CD14-positive monocyte (primary cell): Measurements from ENCODE around the gene MAS1. TPM values are rescaled to one million over a fixed set of nuclear protein-coding genes. Genes with fewer than 3 reads are reported as not detected.

Experiments
- DNase-seq, 3 donors: peaks; one replicate each; pipeline ENCODE4 v3.0.0-alpha.2; 2011 to 2022
- H2AFZ ChIP-seq: 2 replicates; pipeline ENCODE4 v1.6.0; 2012; ENCODE audit warnings: mild to moderate bottlenecking, low read depth, low read length, inconsistent platforms; ENCODE audit not compliant: insufficient read depth, poor library complexity, severe bottlenecking
- H3K27ac ChIP-seq, 2 donors: 1 replicate in 1 of 2; 2 replicates in 1 of 2; pipeline ENCODE4 v1.5.1; 2012 to 2013; ENCODE audit warnings: low read length in 2 of 2, control low read depth in 1 of 2, inconsistent platforms in 1 of 2, low read depth in 1 of 2, mild to moderate bottlenecking in 1 of 2
- H3K27me3 ChIP-seq, 2 donors: one replicate each; pipeline versions ENCODE4 v1.6.0 to v1.6.1; 2011 to 2013; ENCODE audit warnings: low read length in 2 of 2; ENCODE audit not compliant: control insufficient read depth in 2 of 2, insufficient read depth in 2 of 2
- H3K36me3 ChIP-seq, 2 donors: replicated peaks in 1 of 2; 1 replicate in 1 of 2; 2 replicates in 1 of 2; pipeline versions ENCODE4 v1.5.1 to v1.6.1; 2012 to 2013; ENCODE audit warnings: low read length in 2 of 2, control low read depth in 1 of 2, inconsistent platforms in 1 of 2, mild to moderate bottlenecking in 1 of 2; ENCODE audit not compliant: insufficient read depth in 2 of 2, control insufficient read depth in 1 of 2
- H3K4me1 ChIP-seq, 2 donors: 1 replicate in 1 of 2; 2 replicates in 1 of 2; pipeline versions ENCODE4 v1.5.1 to v1.6.1; 2012 to 2013; ENCODE audit warnings: low read length in 2 of 2, control low read depth in 1 of 2, inconsistent platforms in 1 of 2, mild to moderate bottlenecking in 1 of 2, moderate library complexity in 1 of 2; ENCODE audit not compliant: insufficient read depth in 2 of 2, control insufficient read depth in 1 of 2
- H3K4me2 ChIP-seq: replicated peaks from 2 replicates; pipeline ENCODE3; 2012; ENCODE audit warnings: low read length, moderate library complexity, mild to moderate bottlenecking; ENCODE audit not compliant: poor library complexity, severe bottlenecking; ENCODE audit errors: extremely low read depth
- H3K4me3 ChIP-seq, 3 experiments: fragments of 200-600 bp in 1 of 3; sonication (generic) in 1 of 3; replicated peaks in 1 of 3; 1 replicate in 2 of 3; 2 replicates in 1 of 3; pipeline ENCODE4 v1.5.1; 2011 to 2013; ENCODE audit warnings: low read length in 3 of 3, mild to moderate bottlenecking in 3 of 3, control low read depth in 2 of 3, low read depth in 2 of 3, inconsistent platforms in 1 of 3, moderate library complexity in 1 of 3
- H3K79me2 ChIP-seq: 2 replicates; pipeline ENCODE4 v1.6.0; 2012; ENCODE audit warnings: mild to moderate bottlenecking, control low read depth, inconsistent platforms, low read length, moderate library complexity; ENCODE audit not compliant: insufficient read depth
- H3K9ac ChIP-seq: 2 replicates; pipeline ENCODE4 v1.6.0; 2017; ENCODE audit warnings: low read length, mild to moderate bottlenecking; ENCODE audit not compliant: insufficient read depth, poor library complexity, severe bottlenecking
- H3K9me3 ChIP-seq, 2 donors: replicated peaks in 1 of 2; 1 replicate in 1 of 2; 2 replicates in 1 of 2; pipeline versions ENCODE4 v1.5.1 to v1.6.1; 2012 to 2013; ENCODE audit warnings: low read length in 2 of 2, control low read depth in 1 of 2; ENCODE audit not compliant: control insufficient read depth in 1 of 2, insufficient read depth in 1 of 2
- H4K20me1 ChIP-seq: 2 replicates; pipeline ENCODE4 v1.6.0; 2012; ENCODE audit warnings: mild to moderate bottlenecking, low read length, control low read depth, moderate library complexity; ENCODE audit not compliant: insufficient read depth
- H3K27ac Mint-ChIP-seq, 7 donors: one replicate each; pipeline ENCODE4 v1.8.0; 2020; ENCODE audit warnings: mild to moderate bottlenecking in 7 of 7, mixed read lengths in 7 of 7, moderate library complexity in 6 of 7, inconsistent platforms in 2 of 7
- H3K27me3 Mint-ChIP-seq, 3 donors: one replicate each; pipeline ENCODE4 v1.8.0; 2021 to 2022; ENCODE audit warnings: low read depth in 3 of 3, mild to moderate bottlenecking in 3 of 3, mixed read lengths in 3 of 3, moderate library complexity in 3 of 3, inconsistent platforms in 1 of 3
- H3K36me3 Mint-ChIP-seq, 2 donors: one replicate each; pipeline ENCODE4 v1.8.0; 2020; ENCODE audit warnings: mixed read lengths in 2 of 2, inconsistent platforms in 1 of 2, mild to moderate bottlenecking in 1 of 2
- H3K4me1 Mint-ChIP-seq: one replicate; pipeline ENCODE4 v1.8.0; 2020; ENCODE audit warnings: mild to moderate bottlenecking, mixed read lengths
- H3K4me3 Mint-ChIP-seq, 2 donors: one replicate each; pipeline ENCODE4 v1.8.0; 2020; ENCODE audit warnings: mild to moderate bottlenecking in 2 of 2, mixed read lengths in 2 of 2, moderate library complexity in 1 of 2
- H3K9me3 Mint-ChIP-seq, 7 donors: one replicate each; pipeline ENCODE4 v1.8.0; 2020 to 2022; ENCODE audit warnings: mixed read lengths in 7 of 7, mild to moderate bottlenecking in 6 of 7, moderate library complexity in 6 of 7, inconsistent platforms in 2 of 7
- WGBS: methylation state at CpG from one replicate; pipeline ENCODE4 v1.1.5; 2013; ENCODE audit warnings: missing lambda C conversion rate; ENCODE audit not compliant: insufficient coverage; 5-methylcytosine and 5-hydroxymethylcytosine counted together
- intact Hi-C, 2 donors: fragments of 100-400 bp; cut with micrococcal nuclease; formaldehyde crosslinking; loops; one replicate each; pipeline versions ENCODE4 v1.15.0 to v1.15.1; 2023
- polyA plus RNA-seq, 3 donors: library from polyadenylated mRNA; depleted of rRNA in 1 of 3; unstranded in 2 of 3; stranded (reverse) in 1 of 3; fragments of 300-500 nt in 2 of 3; fragments of >200 nt in 1 of 3; fragmentation: Illumina TruSeq in 2 of 3; gene quantifications; 1 replicate in 2 of 3; 2 replicates in 1 of 3; pipeline ENCODE4 v1.2.3, GENCODE V29; 2012 to 2021
- TF ChIP-seq, protein P1 (sequence below): fragments of 200-600 bp; IDR thresholded peaks from one replicate; pipeline ENCODE4 v1.8.0; 2022; ENCODE audit warnings: antibody characterized with exemption, mild to moderate bottlenecking

Gene MAS1
- polyA plus RNA-seq, 3 donors, result not detected

DNA sequence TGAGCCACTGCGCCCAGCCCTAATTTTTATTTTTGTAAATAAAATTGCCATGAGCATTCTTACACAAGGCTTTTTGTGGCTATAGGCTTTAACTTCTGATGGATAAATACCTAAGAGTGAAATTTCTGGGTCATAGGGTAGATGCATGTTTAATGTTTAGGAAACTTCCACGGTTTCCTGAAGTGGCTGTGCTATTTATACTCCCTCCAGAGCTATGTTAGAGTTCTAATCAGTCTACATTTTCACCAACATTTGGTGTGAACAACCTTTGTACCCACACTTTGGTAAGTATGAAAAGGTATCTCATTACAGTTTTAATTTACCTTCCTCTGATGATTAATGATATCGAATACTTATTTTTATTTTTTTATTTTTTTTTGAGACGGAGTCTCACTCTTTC is 6.1 kb upstream of the MAS1 start:
- Histone ChIP-seq H3K79me2 (no peaks in the 10 kb centered on the region), H3K4me2 (no peak overlapping the region), H3K9ac (no peak overlapping the region), H3K27me3 (peaks cover 0 to 8% of the 10 kb centered on the region in 2 donors), H3K9me3 (no peaks in the 10 kb centered on the region), H4K20me1 (no peaks in the 10 kb centered on the region), H2AFZ (no peak overlapping the region), H3K27ac (no peak overlapping the region), H3K36me3 (no peaks in the 10 kb centered on the region), H3K4me1 (no peaks in the 10 kb centered on the region), H3K4me3 (no peak overlapping the region)
- Mint-ChIP-seq H3K4me3 (no peak overlapping the region), H3K27ac (no peak overlapping the region), H3K9me3 (no peaks in the 10 kb centered on the region), H3K27me3 (peaks cover 8 to 36% (median 23%) of the 10 kb centered on the region in 3 donors), H3K36me3 (no peaks in the 10 kb centered on the region), H3K4me1 (no peaks in the 10 kb centered on the region)
- WGBS, result 100% methylated on average over 1 of the region's 4 CpGs
- intact Hi-C loops, result no loop called here
- no peak for DNase-seq
- TF ChIP-seq, protein P1, sequence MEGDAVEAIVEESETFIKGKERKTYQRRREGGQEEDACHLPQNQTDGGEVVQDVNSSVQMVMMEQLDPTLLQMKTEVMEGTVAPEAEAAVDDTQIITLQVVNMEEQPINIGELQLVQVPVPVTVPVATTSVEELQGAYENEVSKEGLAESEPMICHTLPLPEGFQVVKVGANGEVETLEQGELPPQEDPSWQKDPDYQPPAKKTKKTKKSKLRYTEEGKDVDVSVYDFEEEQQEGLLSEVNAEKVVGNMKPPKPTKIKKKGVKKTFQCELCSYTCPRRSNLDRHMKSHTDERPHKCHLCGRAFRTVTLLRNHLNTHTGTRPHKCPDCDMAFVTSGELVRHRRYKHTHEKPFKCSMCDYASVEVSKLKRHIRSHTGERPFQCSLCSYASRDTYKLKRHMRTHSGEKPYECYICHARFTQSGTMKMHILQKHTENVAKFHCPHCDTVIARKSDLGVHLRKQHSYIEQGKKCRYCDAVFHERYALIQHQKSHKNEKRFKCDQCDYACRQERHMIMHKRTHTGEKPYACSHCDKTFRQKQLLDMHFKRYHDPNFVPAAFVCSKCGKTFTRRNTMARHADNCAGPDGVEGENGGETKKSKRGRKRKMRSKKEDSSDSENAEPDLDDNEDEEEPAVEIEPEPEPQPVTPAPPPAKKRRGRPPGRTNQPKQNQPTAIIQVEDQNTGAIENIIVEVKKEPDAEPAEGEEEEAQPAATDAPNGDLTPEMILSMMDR, result no peak

DNA sequence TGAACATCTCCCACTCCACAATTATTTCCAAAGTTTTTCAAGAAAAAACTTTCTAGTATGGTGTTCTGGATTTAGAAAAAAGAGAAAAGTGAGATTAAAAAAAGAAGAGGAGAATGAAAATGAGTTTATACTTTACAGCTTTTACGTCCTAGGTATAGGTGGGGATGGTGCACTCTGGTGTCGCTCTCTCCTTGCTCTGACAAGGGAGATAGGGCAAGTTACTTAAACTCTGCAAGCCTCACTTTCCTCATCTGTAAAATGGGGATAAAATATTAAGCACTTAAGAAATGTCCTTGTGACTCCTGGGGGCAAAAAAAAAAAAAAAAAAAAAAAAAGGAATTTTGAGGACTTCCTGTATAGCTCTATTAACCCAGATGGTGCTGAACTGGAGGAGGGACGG is 4.5 kb upstream of the MAS1 start:
- H3K4me1 ChIP-seq, result no peaks in the 10 kb centered on the region
- no peaks in the 10 kb centered on the region for H3K9me3 ChIP-seq
- no peak for DNase-seq
- H3K36me3 Mint-ChIP-seq, result no peaks in the 10 kb centered on the region
- no peak overlapping the region for H3K27ac Mint-ChIP-seq
- no peak overlapping the region for H2AFZ ChIP-seq
- WGBS, result 88% methylated on average over 1 of the region's 3 CpGs
- no peak overlapping the region for H3K9ac ChIP-seq
- TF ChIP-seq, protein P1, result no peak
- H3K36me3 ChIP-seq, result no peaks in the 10 kb centered on the region
- no peak overlapping the region for H3K4me3 ChIP-seq
- no peaks in the 10 kb centered on the region for H4K20me1 ChIP-seq
- H3K4me3 Mint-ChIP-seq, result no peak overlapping the region
- peaks cover 0 to 8% of the 10 kb centered on the region in 2 donors for H3K27me3 ChIP-seq
- no peaks in the 10 kb centered on the region for H3K79me2 ChIP-seq
- intact Hi-C loops, result no loop called here
- H3K4me1 Mint-ChIP-seq, result no peaks in the 10 kb centered on the region
- H3K4me2 ChIP-seq, result no peak overlapping the region
- H3K27me3 Mint-ChIP-seq, result peaks cover 8 to 37% (median 24%) of the 10 kb centered on the region in 3 donors
- H3K9me3 Mint-ChIP-seq, result no peaks in the 10 kb centered on the region
- no peak overlapping the region for H3K27ac ChIP-seq
